ENCODE data around the gene FBXL14. TPM values are rescaled to one million over a fixed set of nuclear protein-coding genes. Genes with fewer than 3 reads are reported as not detected.
A peak's percentile ranks its signal among the peaks of the same experiment; 100 is the strongest.

Gene FBXL14
- total RNA-seq, 1 experiment from 2014 or later, result 20.8 TPM

DNA sequence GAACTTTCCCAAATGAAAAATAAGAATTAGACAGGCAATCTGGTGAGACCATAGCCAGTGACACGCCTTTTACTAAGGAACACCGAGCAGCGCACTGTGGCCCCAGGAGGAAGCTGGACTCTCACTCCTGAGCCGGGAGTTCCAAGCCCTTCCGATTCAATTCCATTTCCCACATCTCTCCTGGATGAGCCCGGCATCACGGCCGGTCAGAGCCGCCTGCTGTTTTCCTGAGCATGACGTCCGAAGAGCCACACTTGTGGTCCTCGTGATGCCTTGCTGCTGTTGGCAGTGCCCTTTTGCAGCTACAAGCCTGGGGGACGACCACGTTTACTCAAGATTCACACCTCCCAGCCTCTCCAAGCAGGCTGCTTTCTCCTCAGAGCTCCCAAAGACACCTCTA is 40.8 kb downstream of the FBXL14 start:
- Histone ChIP-seq H3K27me3 (ENCODE audit: control insufficient read depth, insufficient read depth, low read length) (no peaks in the 10 kb centered on the region), H3K36me3 (replicated peaks; ENCODE audit: control insufficient read depth, insufficient read depth, low read length) (no peaks in the 10 kb centered on the region), H3K4me3 (ENCODE audit: insufficient read depth, low read depth, low read length) (no peak overlapping the region)
- no peak for DNase-seq

DNA sequence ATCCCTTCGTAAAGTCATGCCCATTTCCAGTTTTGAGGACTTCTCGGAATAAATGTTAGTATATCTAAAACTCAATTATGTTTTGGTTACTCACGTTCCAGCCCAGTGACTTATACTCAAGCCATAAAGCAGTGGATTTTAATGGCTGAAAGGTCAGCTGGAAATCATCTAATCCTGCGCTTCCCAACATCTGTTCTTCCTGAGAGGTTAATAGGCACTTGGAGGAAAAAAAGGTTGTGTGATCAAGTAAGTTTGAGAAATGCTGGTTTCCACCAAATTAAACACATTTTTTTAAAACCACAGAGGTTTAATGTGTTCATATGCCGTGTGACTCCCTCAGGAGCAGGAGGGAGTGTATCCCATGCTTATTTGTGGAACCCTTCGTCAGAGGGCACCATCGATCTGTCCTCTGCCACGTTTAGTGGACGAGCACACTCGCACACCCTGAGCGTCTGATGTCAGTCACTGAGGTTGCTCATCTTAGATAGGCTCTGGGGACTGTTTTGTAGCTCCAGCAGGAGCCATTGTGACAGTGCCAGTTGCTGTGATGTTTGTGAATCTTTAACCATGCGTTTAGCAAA is 41.4 kb downstream of the FBXL14 start:
- no peak overlapping the region for H3K4me3 ChIP-seq (ENCODE audit: insufficient read depth, low read depth, low read length)
- no peaks in the 10 kb centered on the region for H3K27me3 ChIP-seq (ENCODE audit: control insufficient read depth, insufficient read depth, low read length)
- DNase-seq, result no peak
- H3K36me3 ChIP-seq (replicated peaks; ENCODE audit: control insufficient read depth, insufficient read depth, low read length), result no peaks in the 10 kb centered on the region

DNA sequence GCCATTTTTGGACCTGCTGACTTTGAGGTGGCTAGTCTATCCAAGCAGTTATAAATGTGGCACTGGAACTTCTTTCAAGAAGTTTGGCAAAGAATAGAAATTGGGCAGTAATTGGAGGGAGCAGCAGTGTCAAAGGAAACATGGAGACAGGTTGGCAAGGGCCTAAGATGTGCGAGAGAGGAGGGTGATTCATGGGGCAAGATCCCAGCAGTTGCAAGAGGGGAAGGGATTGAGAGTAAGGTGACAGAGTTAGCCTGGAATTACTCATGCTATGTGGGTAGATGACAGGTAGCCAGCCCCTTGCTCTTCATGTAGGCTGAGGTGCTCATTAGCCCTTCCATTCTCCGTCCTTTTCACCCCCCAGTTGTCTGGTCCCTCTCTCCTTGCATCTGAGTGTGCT is 42.2 kb downstream of the FBXL14 start:
- H3K27me3 ChIP-seq (ENCODE audit: control insufficient read depth, insufficient read depth, low read length), result no peaks in the 10 kb centered on the region
- DNase-seq, result no peak
- no peaks in the 10 kb centered on the region for H3K36me3 ChIP-seq (replicated peaks; ENCODE audit: control insufficient read depth, insufficient read depth, low read length)
- no peak overlapping the region for H3K4me3 ChIP-seq (ENCODE audit: insufficient read depth, low read depth, low read length)

DNA sequence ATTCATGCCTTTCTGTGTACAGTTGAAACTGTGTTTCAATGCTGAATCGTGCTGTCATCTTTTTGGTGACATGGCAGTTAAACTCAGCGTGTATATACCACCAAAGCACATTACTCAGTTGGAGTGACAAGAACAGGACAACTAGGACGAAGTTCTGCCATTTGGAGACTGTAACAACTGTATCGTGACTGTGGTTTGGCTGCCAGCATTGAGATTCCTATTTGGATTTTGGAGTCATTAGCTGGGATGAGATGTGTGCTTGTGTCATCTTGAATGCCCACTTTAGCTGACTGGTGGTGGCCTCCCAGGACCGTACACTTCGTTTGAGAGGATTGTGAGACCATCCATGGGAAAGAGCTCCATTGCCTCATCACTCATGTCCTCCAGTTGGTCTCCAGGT is 42.9 kb downstream of the FBXL14 start:
- H3K36me3 ChIP-seq (replicated peaks; ENCODE audit: control insufficient read depth, insufficient read depth, low read length), result no peaks in the 10 kb centered on the region
- DNase-seq, result no peak
- H3K27me3 ChIP-seq (ENCODE audit: control insufficient read depth, insufficient read depth, low read length), result no peaks in the 10 kb centered on the region
- no peak overlapping the region for H3K4me3 ChIP-seq (ENCODE audit: insufficient read depth, low read depth, low read length)

DNA sequence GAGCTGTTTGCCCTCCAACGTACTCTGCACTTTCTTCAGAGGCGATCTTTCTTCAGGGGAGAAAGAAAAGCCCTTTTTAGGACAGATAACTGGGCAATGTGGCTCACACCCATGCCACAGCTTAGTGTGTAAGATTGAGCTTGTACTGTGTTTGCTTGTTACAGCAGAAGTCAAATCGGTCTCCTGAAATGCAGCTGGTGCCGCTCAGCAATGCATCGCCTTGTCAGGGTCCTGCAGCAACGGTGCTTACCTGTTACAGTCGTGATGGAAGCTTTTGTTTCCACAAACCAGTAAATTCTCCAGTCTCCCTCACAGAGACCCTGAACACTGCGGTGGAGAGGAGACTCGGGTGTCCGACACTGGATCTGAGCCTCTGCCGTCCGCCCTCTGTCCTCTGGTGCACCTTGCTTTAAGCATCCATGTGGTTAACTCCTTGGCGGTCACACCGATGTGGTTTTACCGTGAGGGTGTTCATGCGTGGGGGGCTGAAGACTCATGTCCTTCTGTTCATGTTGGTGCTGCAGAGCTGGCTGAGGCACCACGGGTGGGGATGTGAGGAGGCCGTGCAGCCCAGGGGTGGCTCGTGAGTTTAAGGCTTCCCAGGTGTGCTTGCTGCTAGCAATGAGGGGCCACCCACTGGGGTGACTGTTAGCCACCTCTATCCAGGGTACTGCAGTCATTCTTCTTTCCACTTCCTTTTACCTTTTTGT is 47.3 kb downstream of the FBXL14 start:
- no peak overlapping the region for H3K4me3 ChIP-seq (ENCODE audit: insufficient read depth, low read depth, low read length)
- no peaks in the 10 kb centered on the region for H3K27me3 ChIP-seq (ENCODE audit: control insufficient read depth, insufficient read depth, low read length)
- no peaks in the 10 kb centered on the region for H3K36me3 ChIP-seq (replicated peaks; ENCODE audit: control insufficient read depth, insufficient read depth, low read length)
- no peak for DNase-seq

DNA sequence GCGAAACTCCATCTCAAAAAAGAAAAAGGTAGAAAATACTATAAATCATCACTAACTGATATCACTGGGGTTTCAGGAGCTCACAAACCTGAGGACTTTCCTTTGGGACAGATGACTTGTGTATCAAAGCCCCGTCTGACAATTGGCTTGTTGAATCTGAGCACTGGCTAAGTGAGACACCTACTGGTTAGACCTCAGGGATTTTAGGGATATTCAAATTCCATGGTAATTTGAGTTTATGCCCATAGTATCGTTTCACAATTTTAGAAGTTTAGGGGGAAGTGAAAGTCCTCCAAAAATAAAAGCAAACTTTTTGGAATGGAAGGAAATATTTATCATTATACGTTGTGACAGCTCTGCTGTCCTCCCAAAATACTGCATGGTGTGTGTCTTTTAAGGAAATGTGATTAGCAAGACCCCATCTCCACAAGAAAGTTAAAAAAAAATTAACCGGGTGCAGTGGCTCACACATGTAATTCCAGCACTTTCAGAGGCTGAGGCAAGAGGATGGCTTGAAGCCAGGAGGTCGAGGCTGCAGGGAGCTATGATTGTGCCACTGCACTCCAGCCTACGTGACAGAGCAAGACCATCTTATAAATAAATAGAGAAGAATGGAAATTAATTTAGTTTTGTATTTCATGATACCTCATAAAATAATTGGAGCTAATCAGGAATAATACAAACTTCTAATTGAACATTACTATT is 49.2 kb downstream of the FBXL14 start:
- Histone ChIP-seq H3K27me3 (ENCODE audit: control insufficient read depth, insufficient read depth, low read length) (no peaks in the 10 kb centered on the region), H3K4me3 (ENCODE audit: insufficient read depth, low read depth, low read length) (no peak overlapping the region), H3K36me3 (replicated peaks; ENCODE audit: control insufficient read depth, insufficient read depth, low read length) (no peaks in the 10 kb centered on the region)
- DNase-seq, result peak; percentile 54

DNA sequence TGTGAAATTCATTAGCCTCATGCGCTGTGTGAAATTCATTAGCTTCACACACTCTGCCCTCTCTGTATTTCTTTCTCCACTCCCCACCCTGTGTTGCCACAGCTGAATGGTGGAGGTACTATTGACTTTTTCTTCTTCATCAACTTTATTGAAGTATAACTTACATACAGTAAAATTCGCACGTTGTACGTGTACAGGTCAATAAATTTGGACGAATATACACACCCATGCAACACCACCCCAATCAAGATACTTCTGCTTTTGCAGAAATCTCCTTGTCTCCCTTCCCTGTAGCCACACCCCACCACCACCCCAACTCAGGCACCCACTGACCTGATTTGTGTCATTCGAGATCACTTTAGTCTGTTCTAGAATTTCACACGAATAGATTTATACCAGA is 51.8 kb downstream of the FBXL14 start:
- Histone ChIP-seq H3K4me3 (ENCODE audit: insufficient read depth, low read depth, low read length) (no peak overlapping the region), H3K36me3 (replicated peaks; ENCODE audit: control insufficient read depth, insufficient read depth, low read length) (no peaks in the 10 kb centered on the region), H3K27me3 (ENCODE audit: control insufficient read depth, insufficient read depth, low read length) (no peaks in the 10 kb centered on the region)
- DNase-seq, result no peak

DNA sequence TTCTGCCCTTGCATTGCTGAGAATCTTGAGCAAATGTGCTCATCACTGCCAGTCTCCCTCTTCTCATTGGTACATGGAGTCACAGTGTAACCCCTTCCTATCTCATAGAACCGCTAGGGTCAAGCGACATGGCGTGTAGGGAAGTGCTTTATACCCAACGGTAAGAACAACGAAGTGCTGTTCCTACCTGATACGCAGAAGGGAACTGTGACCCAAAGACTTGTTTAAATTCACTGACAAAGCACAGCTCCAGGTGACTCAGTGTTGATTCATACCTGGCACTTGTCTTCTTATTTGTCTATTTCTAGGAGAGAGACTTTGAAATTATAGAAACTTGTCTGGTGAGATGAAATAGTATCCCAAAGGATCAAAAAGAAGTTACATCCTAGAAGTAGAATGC is 53.7 kb downstream of the FBXL14 start:
- no peak for DNase-seq
- Histone ChIP-seq H3K4me3 (ENCODE audit: insufficient read depth, low read depth, low read length) (no peak overlapping the region), H3K27me3 (ENCODE audit: control insufficient read depth, insufficient read depth, low read length) (no peaks in the 10 kb centered on the region), H3K36me3 (replicated peaks; ENCODE audit: control insufficient read depth, insufficient read depth, low read length) (no peaks in the 10 kb centered on the region)

DNA sequence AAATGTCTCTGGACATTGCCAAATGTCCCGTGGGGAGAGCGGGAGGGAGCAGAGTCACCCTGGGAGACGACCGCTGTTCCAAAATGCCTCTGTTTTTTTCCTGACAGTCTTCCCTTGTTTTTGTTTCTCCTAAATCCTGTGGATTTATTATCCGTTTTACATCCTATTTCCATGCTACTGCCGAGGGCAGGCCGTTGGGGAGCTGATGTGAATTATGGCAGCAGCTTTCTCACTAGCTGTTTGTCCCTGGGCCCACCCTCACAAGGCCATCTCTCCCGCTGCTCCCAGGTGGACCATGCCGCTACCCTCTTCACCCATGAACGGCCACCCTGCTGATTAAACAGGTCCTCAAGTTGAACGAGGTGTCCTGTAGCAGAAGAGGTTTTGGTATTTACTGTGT is 55.2 kb downstream of the FBXL14 start:
- no peak for DNase-seq
- H3K27me3 ChIP-seq (ENCODE audit: control insufficient read depth, insufficient read depth, low read length), result peaks cover 3% of the 10 kb centered on the region
- H3K4me3 ChIP-seq (ENCODE audit: insufficient read depth, low read depth, low read length), result no peak overlapping the region
- no peaks in the 10 kb centered on the region for H3K36me3 ChIP-seq (replicated peaks; ENCODE audit: control insufficient read depth, insufficient read depth, low read length)

DNA sequence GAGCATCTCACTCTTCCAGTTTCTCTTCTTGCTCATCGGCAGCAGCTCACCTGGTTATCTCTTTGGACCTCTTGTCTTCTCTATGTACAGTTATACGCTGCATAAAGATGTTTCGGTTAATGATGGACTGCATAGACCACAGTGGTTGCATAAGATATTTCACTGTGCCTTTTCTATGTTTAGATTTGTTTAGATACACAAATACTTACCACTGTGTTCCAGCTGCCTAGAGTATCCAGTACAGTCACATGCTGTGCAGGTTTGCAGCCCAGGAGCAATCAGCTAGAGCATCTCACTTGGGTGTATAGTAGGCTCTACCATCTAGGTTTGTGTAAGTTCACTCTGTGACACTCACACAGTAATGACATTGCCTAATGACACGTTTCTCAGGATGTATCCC is 57.6 kb downstream of the FBXL14 start:
- peaks cover 26% of the 10 kb centered on the region for H3K27me3 ChIP-seq (ENCODE audit: control insufficient read depth, insufficient read depth, low read length)
- no peaks in the 10 kb centered on the region for H3K36me3 ChIP-seq (replicated peaks; ENCODE audit: control insufficient read depth, insufficient read depth, low read length)
- H3K4me3 ChIP-seq (ENCODE audit: insufficient read depth, low read depth, low read length), result no peak overlapping the region
- no peak for DNase-seq

DNA sequence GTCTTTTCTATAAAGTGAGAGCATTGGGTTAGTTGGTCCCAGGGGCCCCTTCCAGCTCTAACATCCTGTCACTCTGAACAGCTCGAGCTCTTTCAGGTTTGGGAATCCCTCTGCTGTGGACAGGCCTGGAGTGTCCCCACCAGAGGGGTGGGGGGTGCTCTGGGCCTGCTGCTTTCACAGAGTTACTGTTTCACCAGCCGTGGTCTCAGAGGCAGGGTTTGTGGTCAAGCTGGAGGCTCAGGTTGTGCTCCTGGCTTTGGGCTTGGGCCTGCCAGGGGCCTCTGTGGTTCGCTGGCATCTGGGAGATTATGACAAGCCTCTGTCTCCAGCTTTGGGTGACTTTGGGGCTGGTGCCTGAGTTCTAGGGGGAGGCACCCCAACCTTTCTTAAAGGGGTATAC is 59.6 kb downstream of the FBXL14 start:
- Histone ChIP-seq H3K36me3 (replicated peaks; ENCODE audit: control insufficient read depth, insufficient read depth, low read length) (no peaks in the 10 kb centered on the region), H3K27me3 (ENCODE audit: control insufficient read depth, insufficient read depth, low read length) (peaks cover 42% of the 10 kb centered on the region), H3K4me3 (ENCODE audit: insufficient read depth, low read depth, low read length) (no peak overlapping the region)
- DNase-seq, result no peak

DNA sequence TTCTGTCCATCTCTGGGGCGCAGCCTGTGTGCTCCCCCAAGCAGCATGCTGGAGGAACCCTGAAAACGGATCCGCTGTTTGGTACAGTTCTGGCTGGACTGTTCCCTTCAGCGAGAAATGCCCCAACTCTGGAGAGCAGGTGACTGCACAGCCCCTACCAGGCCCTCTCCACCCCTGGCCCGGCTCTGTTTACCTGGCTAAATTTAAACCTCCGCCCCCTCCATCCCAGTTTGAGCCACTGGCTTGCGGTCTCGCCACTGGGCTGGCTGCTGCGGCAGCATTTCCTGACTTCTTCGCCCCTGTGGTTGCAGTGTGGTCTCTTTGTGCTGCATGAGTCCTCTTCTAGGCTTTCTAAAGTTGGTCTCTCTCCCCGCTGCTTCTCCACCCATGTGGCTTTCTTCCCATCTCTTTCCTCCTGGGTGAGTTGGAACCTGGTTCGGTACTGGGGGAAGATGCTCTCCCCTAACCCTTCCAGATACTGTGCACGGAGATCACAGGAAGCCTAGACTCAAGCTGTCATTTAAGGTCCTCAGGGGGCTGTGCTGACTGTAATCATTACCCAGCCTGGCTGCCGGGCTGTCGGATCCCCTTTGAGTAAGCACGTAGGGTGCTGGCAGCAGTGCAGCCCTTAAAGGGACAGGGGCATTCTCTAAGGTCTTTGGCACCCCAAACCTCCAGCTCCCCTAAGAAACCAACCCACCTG is 60.6 kb downstream of the FBXL14 start:
- Histone ChIP-seq H3K27me3 (ENCODE audit: control insufficient read depth, insufficient read depth, low read length) (peaks cover 52% of the 10 kb centered on the region), H3K36me3 (replicated peaks; ENCODE audit: control insufficient read depth, insufficient read depth, low read length) (no peaks in the 10 kb centered on the region), H3K4me3 (ENCODE audit: insufficient read depth, low read depth, low read length) (no peak overlapping the region)
- DNase-seq, result no peak

DNA sequence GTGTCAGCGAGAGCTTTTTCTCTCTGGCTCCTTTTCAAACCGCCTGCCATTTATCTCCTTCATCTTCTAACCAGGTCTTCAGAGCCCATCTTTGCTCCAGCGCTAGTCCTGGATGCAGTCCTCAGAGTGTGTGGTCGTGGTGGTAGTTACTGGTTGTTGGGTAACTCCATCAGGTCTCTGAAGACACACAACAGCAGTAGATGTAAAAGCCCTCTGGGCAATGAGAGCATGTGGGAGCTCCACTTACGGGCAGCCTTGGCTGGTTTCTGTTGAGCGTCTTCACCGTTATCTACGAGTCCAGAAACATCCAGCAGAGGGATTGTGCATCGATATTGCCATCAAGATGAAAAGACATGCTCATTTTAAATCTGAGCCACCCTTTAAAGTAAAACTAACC is 61.2 kb downstream of the FBXL14 start:
- DNase-seq, result no peak
- H3K36me3 ChIP-seq (replicated peaks; ENCODE audit: control insufficient read depth, insufficient read depth, low read length), result no peaks in the 10 kb centered on the region
- H3K27me3 ChIP-seq (ENCODE audit: control insufficient read depth, insufficient read depth, low read length), result peaks cover 57% of the 10 kb centered on the region
- no peak overlapping the region for H3K4me3 ChIP-seq (ENCODE audit: insufficient read depth, low read depth, low read length)

DNA sequence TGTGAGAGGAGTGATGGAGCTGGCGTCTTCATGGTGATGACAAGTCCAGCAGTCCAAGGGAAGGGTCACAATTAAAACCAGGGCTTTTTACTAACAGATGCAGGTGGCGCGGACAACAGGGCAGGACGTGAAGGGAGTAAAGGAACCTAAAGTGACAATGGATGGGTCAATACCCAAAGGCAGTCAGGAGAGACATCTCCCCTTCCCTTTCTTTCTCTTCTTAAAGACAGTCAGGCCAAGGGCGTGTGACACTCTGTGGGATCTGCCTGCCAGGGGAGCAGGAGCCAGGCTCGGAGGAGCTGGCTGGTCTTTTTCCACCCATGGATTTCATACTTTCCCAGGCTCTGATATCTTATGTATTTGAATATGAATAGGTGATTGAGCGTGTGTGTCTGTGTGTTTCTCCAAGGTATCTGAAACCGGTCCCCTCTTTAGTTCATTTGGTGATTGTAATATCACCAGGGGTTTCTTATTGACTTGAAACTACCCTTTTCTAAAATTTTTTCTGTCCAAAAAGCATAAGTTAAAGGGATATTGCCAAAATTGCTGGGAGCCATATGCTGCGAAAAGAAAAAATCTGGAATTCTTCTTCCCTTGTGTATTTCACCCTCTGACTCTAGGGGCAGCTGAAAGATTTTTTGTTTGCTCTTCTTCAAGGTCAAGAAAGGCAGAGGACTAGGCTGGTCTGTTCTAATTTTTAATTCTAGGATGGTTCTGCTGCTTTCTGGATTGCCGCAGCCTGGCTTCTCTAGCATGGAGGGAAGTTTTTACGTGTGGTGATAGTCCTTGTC is 61.8 kb downstream of the FBXL14 start:
- Histone ChIP-seq H3K27me3 (ENCODE audit: control insufficient read depth, insufficient read depth, low read length) (peaks cover 63% of the 10 kb centered on the region), H3K36me3 (replicated peaks; ENCODE audit: control insufficient read depth, insufficient read depth, low read length) (no peaks in the 10 kb centered on the region), H3K4me3 (ENCODE audit: insufficient read depth, low read depth, low read length) (no peak overlapping the region)
- no peak for DNase-seq
